K562 (cell line): ENCODE results near the gene RUVBL2. TPM values are rescaled to one million over a fixed set of nuclear protein-coding genes. Genes with fewer than 3 reads are reported as not detected.
A peak's percentile ranks its signal among the peaks of the same experiment; 100 is the strongest.

ENCODE experiments used
- ATF7 ChIP-seq: fragments of 450-650 bp; IDR thresholded peaks from 2 replicates; pipeline ENCODE4 v1.7.1; 2014; ENCODE audit warnings: mild to moderate bottlenecking, moderate library complexity
- CXXC5 ChIP-seq: fragments of 250-450 bp; sonication (Bioruptor Pico); IDR thresholded peaks from 2 replicates; pipeline ENCODE4 v1.8.0; 2022; ENCODE audit warnings: inconsistent platforms, mild to moderate bottlenecking, moderate library complexity
- ETS1 ChIP-seq: conservative IDR thresholded peaks from 2 replicates; pipeline ENCODE4 v1.6.1; 2011; ENCODE audit warnings: low read depth, mild to moderate bottlenecking, low read length; ENCODE audit not compliant: control insufficient read depth
- GATAD2A ChIP-seq: fragments of 450-650 bp; IDR thresholded peaks from 2 replicates; pipeline ENCODE4 v1.6.1; 2017
- GTF2E2 ChIP-seq: fragments of 200-800 bp; sonication (Bioruptor generic); IDR thresholded peaks from 2 replicates; pipeline ENCODE4 v1.6.1; 2016; ENCODE audit warnings: missing genetic modification characterization, missing compliant biosample characterization
- IRF1 ChIP-seq: sonication (generic); formaldehyde crosslinking; IDR thresholded peaks from 2 replicates; pipeline ENCODE4 v1.8.0; 2022; ENCODE audit warnings: missing genetic modification reagents, mild to moderate bottlenecking, borderline replicate concordance
- KDM4B ChIP-seq, 2 experiments: fragments of 450-650 bp in 1 of 2; sonication (generic) in 1 of 2; IDR thresholded peaks; 2 replicates each; pipeline ENCODE4 v1.6.1; 2016 to 2017; ENCODE audit warnings: borderline replicate concordance in 2 of 2, antibody characterized with exemption in 1 of 2, low read depth in 1 of 2, mild to moderate bottlenecking in 1 of 2
- MTA2 ChIP-seq: fragments of 450-650 bp; IDR thresholded peaks from 2 replicates; pipeline ENCODE4 v1.6.1; 2016; ENCODE audit warnings: low read depth
- NONO ChIP-seq, 2 experiments: fragments of 200-400 bp in 1 of 2; fragments of 450-650 bp in 1 of 2; formaldehyde crosslinking in 1 of 2; IDR thresholded peaks; 2 replicates each; pipeline ENCODE4 v1.6.1; 2017; ENCODE audit warnings: low read depth in 2 of 2, mild to moderate bottlenecking in 2 of 2, moderate library complexity in 2 of 2, low read length in 1 of 2
- PHF8 ChIP-seq: fragments of 200-600 bp; sonication (generic); IDR thresholded peaks from 2 replicates; pipeline ENCODE4 v1.6.1; 2012; ENCODE audit warnings: mixed run types, mild to moderate bottlenecking, inconsistent platforms, low read length, moderate library complexity, borderline replicate concordance
- POLR2G ChIP-seq: fragments of 200-400 bp; formaldehyde crosslinking; IDR thresholded peaks from 2 replicates; pipeline ENCODE4 v1.6.1; 2017; ENCODE audit warnings: low read depth, mild to moderate bottlenecking, antibody characterized with exemption, low read length, moderate library complexity
- RB1 ChIP-seq: fragments of 450-650 bp; IDR thresholded peaks from 2 replicates; pipeline ENCODE4 v1.6.1; 2017; ENCODE audit warnings: low read depth, mild to moderate bottlenecking
- RBBP5 ChIP-seq: fragments of 200-600 bp; sonication (generic); IDR thresholded peaks from 2 replicates; pipeline ENCODE4 v1.6.1; 2012; ENCODE audit warnings: borderline replicate concordance, mild to moderate bottlenecking, low read length, control low read depth, inconsistent platforms; ENCODE audit not compliant: insufficient read depth, poor library complexity, severe bottlenecking
- SPI1 ChIP-seq: IDR thresholded peaks from 2 replicates; pipeline ENCODE4 v1.6.1; 2011; ENCODE audit warnings: low read depth, low read length, control low read depth, borderline replicate concordance
- TRIM28 ChIP-seq: fragments of 450-650 bp; IDR thresholded peaks from 2 replicates; pipeline ENCODE4 v1.6.1; 2017
- U2AF2 ChIP-seq: fragments of 200-400 bp; formaldehyde crosslinking; optimal IDR thresholded peaks from 2 replicates; pipeline ENCODE3; 2017; ENCODE audit warnings: low read depth, mild to moderate bottlenecking, low read length
- VEZF1 ChIP-seq: fragments of 200-800 bp; sonication (Bioruptor generic); IDR thresholded peaks from 2 replicates; pipeline ENCODE4 v1.6.1; 2017; ENCODE audit warnings: missing genetic modification characterization, missing compliant biosample characterization
- ZBTB7A ChIP-seq: IDR thresholded peaks from 2 replicates; pipeline ENCODE4 v1.6.1; 2011; ENCODE audit warnings: low read depth, mild to moderate bottlenecking, low read length, moderate library complexity, borderline replicate concordance; ENCODE audit not compliant: control insufficient read depth
- ZNF57 ChIP-seq: fragments of 450-650 bp; formaldehyde crosslinking; IDR thresholded peaks from 2 replicates; pipeline ENCODE4 v1.4.0; 2020; ENCODE audit warnings: mild to moderate bottlenecking, moderate library complexity
- polyA plus RNA-seq, 8 experiments: library from polyadenylated mRNA; depleted of rRNA in 4 of 8; stranded (reverse) in 5 of 8; unstranded in 3 of 8; fragments of >200 nt; fragmentation: Nextera tagmentation in 2 of 8; fragmentation: Illumina TruSeq in 1 of 8; extraction: Ambion mirVana in 2 of 8; extraction: Trizol in 1 of 8; gene quantifications; 2 replicates each; pipeline versions ENCODE4 v1.2.1 to v1.2.3, GENCODE V29; 2011 to 2014; ENCODE audit warnings: inconsistent platforms in 1 of 8, missing spikeins in 1 of 8
- total RNA-seq, 7 experiments: library from RNA; depleted of rRNA in 6 of 7; stranded (reverse); fragments of >200 nt in 6 of 7; fragmentation: Illumina TruSeq in 2 of 7; extraction: Trizol in 2 of 7; gene quantifications; 2 replicates each; pipeline versions ENCODE4 v1.2.1 to v1.2.3, GENCODE V29; 2011 to 2021; ENCODE audit warnings: low replicate concordance in 1 of 7
- TF ChIP-seq, protein P1 (sequence below): fragments of 450-650 bp; IDR thresholded peaks from 2 replicates; pipeline ENCODE4 v1.6.1; 2017; ENCODE audit warnings: antibody characterized with exemption, mild to moderate bottlenecking

The RUVBL2 gene
- total and polyA plus RNA-seq, 9 of the 15 experiments (the other 6 are each of a cell fraction or from before 2014, with no cell fraction given), result 71.4 to 453 (median 237) TPM

DNA sequence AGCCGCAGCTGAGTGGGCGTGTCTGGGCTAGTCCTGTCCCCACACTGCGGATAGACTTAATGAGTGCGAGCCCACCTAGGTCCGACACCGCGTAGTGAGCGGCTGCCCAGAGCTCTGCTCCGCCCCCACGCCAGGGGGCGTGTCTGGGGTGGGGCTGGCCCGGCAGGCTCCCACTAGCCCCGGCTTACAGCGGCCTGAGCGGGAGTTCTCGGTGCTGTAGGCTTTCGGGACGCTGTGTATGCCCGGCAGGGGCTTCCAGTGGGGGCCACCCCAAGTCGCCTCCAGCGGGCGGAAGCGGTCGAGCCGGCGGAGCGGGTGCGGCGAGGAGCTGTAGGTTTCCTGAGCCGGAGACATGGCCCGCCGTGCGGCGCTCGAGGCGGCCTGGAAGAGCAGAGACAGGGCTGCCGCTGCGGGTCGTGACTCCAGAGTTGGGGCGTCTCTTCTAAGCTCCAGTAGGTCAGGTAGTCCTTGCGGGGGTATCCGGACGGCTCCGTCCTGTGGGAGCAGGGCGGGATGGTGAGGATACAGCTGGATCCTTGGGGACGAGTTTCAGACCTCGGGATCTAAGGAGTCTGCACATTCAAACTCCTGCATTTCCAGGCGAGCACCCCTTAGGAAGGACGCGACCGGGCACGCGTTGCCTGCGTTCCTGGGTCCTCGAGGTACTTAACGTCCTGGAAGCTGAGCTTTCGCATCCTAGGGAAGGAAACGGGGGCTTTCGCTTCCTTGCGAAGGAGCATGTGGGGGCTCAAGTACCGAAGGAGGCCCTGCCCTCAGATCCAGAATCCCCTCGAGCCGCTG lies 62.6 kb downstream of the RUVBL2 start (continued):
- TF ChIP-seq CXXC5 (peak; percentile 64), VEZF1 (CRISPR knock-in tag) (peak; percentile 67), SPI1 (no peak), POLR2G (peak; percentile 63), NONO (IDR thresholded peaks at IDR 0.05; ENCODE audit: low read depth in 2 of 2, low read length in 1 of 2) (no peak), ETS1 (0 out of 2 replicates have a peak, but pooled peaks have one; percentile 25), RBBP5 (no peak), U2AF2 (no peak), PHF8 (peak; percentile 39; the same call in 1 of the 2 replicates), ZBTB7A (peak; percentile 78; the same call in 1 of the 2 replicates), MTA2 (no peak), GTF2E2 (tag) (no peak), GATAD2A (no peak), IRF1 (no peak), KDM4B (IDR thresholded peaks at IDR 0.05; ENCODE audit: borderline replicate concordance in 2 of 2, low read depth in 1 of 2) (no peak), RB1 (peak; percentile 37; the same call in 1 of the 2 replicates), ZNF57 (CRISPR knock-in tag) (no peak), ATF7 (no peak), TRIM28 (no peak)
- TF ChIP-seq, protein P1, sequence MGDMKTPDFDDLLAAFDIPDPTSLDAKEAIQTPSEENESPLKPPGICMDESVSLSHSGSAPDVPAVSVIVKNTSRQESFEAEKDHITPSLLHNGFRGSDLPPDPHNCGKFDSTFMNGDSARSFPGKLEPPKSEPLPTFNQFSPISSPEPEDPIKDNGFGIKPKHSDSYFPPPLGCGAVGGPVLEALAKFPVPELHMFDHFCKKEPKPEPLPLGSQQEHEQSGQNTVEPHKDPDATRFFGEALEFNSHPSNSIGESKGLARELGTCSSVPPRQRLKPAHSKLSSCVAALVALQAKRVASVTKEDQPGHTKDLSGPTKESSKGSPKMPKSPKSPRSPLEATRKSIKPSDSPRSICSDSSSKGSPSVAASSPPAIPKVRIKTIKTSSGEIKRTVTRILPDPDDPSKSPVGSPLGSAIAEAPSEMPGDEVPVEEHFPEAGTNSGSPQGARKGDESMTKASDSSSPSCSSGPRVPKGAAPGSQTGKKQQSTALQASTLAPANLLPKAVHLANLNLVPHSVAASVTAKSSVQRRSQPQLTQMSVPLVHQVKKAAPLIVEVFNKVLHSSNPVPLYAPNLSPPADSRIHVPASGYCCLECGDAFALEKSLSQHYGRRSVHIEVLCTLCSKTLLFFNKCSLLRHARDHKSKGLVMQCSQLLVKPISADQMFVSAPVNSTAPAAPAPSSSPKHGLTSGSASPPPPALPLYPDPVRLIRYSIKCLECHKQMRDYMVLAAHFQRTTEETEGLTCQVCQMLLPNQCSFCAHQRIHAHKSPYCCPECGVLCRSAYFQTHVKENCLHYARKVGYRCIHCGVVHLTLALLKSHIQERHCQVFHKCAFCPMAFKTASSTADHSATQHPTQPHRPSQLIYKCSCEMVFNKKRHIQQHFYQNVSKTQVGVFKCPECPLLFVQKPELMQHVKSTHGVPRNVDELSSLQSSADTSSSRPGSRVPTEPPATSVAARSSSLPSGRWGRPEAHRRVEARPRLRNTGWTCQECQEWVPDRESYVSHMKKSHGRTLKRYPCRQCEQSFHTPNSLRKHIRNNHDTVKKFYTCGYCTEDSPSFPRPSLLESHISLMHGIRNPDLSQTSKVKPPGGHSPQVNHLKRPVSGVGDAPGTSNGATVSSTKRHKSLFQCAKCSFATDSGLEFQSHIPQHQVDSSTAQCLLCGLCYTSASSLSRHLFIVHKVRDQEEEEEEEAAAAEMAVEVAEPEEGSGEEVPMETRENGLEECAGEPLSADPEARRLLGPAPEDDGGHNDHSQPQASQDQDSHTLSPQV, result no peak
